GM10847 (cell line): Measurements from ENCODE around the gene SETD6.

Source experiments
- POLR2A ChIP-seq: IDR thresholded peaks from 2 replicates; pipeline ENCODE4 v1.6.1; 2011; ENCODE audit not compliant: insufficient read length; ENCODE audit errors: extremely low read depth

Gene SETD6, protein sequence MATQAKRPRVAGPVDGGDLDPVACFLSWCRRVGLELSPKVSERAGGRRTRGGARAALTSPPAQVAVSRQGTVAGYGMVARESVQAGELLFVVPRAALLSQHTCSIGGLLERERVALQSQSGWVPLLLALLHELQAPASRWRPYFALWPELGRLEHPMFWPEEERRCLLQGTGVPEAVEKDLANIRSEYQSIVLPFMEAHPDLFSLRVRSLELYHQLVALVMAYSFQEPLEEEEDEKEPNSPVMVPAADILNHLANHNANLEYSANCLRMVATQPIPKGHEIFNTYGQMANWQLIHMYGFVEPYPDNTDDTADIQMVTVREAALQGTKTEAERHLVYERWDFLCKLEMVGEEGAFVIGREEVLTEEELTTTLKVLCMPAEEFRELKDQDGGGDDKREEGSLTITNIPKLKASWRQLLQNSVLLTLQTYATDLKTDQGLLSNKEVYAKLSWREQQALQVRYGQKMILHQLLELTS

GRCh38 chr16:58515125-58515870 lies at the start of gene SETD6:
TSS of gene SETD6 (plus strand) at chr16:58515517. CDS start at chr16:58515538, 21 bp downstream.
- peak; percentile 46 for TF ChIP-seq POLR2A

DNA sequence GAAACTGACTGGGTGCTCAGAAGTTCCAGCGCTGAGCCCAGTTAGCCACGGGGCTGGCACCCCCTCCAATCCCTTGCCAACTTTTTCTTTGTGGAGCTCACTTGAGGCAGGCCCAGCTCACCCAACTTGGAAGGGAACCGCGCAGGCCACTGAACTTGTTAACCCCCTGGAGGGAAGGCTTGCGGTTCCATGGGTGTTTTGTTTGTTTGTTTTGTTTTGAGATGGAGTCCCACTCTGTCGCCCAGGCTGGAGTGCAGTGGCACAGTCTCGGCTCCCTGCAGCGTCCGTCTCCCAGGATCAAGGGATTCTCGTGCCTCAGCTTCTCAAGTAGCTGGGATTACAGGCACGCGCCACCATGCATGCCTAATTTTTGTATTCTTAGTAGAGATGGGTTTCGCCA lies 49.5 kb upstream of the SETD6 start:
- TF ChIP-seq POLR2A = no peak

DNA sequence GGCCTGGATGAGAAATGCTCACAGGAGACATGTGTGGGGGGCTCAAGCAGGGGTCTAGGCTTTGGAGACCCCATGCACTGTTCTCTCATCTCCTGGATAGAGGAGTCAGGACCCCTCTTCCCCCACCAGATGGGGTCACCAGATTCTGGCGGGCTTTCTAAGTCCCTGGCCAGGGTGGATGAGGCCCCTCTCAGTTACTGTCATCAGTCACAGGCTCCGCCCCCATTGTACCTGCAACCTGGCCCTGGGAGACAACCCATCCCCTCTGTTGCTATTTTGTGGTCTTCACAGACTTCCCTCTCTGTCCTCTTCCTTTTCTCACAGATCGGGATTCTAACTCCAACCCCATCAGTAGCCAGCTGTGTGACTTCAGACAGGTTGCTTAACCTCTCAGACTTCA lies 48.9 kb upstream of the SETD6 start:
- TF ChIP-seq POLR2A = no peak

- TF ChIP-seq POLR2A = no peak
These were observed 47.4 kb upstream of the SETD6 start for GRCh38 chr16:58467905-58468304.

GRCh38 chr16:58471209-58471975 lies 43.9 kb upstream of the SETD6 start:
- TF ChIP-seq POLR2A = no peak

DNA sequence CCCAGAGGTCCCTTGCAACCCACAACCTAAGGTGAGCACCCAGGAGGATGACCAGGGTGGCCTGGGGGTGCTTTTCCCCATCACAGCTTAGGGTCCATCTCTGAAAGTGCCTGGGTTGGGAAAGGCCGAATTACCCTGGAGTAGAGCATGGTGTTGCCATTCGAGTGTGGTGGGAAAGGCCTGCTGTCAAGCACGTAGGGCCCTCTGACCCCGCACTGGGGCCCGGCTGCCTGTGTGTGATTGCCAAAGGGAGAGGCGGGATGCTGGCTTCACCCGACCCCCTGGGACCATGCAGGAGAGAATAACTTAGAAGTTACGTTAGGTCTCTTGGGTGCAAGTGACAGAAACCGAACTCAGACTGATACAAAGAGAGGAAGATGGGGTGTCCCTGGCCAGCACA lies 43.1 kb upstream of the SETD6 start:
- no peak for TF ChIP-seq POLR2A

DNA sequence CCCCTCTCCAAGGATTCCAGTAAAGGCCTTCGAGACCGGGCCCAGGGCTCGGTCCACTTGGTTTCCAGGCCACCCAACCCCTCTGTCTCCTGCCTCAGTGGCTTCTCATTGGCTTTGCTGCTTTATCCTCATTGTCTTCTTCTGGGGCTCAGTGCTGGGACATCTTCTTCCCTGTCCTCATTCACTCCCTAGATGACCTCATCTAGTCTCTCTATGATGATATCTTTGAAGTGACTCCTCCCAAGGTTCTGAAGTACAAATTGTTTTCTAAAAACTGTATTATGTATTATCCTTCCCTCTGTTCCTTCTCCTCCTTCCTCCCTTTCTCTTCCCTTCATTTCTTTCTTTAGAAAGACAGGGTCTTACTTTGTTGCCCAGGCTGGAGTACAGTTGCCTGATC lies 42.5 kb upstream of the SETD6 start:
- no peak for TF ChIP-seq POLR2A

DNA sequence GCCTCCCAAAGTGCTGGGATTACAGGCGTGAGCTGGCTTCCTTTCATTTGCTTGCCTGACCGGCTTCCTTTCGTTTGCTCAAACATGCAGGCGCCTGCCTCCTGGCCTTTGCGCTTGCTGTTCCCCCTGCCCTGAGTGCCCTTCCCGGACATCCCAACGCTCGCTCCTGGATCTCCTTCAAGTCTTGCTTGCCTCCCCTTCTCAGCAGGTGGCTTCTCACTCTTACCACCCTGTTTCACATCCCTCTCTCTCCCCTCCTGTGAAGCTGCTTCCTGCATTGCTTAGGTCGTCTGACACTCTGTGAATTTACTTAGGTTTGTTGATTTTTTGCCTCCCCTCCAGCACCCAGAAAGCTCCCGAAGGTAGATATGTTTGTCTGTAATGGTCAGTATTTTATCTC lies 41.0 kb upstream of the SETD6 start:
- TF ChIP-seq POLR2A = no peak

- no peak for TF ChIP-seq POLR2A
These were observed 40.2 kb upstream of the SETD6 start for GRCh38 chr16:58475091-58475619.

DNA sequence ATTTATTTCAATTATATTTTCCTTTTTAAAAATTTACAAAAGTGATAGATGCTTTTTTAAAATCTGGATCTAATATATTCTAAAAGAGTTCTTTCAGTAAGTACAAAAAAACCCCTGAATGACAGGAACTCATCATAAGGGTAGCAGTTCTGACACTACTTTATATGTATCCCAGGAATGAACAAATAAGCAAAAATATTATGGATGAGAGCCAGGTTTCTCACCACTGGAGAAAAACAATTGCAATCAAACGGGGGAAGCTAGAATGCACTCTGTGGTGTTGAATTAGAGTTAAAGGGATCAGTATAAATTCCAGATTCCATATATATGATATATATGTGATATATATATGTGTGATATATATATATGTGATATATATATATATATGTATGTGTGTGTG lies 38.5 kb upstream of the SETD6 start:
- TF ChIP-seq POLR2A = no peak

GRCh38 chr16:58478427-58478826 lies 36.9 kb upstream of the SETD6 start:
- no peak for TF ChIP-seq POLR2A

- no peak for TF ChIP-seq POLR2A
These were observed 34.0 kb upstream of the SETD6 start for GRCh38 chr16:58481226-58481869.

- no peak for TF ChIP-seq POLR2A
These were observed 33.4 kb upstream of the SETD6 start for GRCh38 chr16:58481931-58482330.

GRCh38 chr16:58485184-58485887 lies 30.0 kb upstream of the SETD6 start:
- no peak for TF ChIP-seq POLR2A
